Activated CD8-positive, alpha-beta T cell treated with anti-CD3 and anti-CD28 coated beads for 36 hours (primary cell): Measurements from ENCODE around the gene TIMM9. TPM values are rescaled to one million over a fixed set of nuclear protein-coding genes. Genes with fewer than 3 reads are reported as not detected.

Source experiments
- ATAC-seq: fragments of 200-7000 bp; cut with Tn5 transposase; one replicate; pipeline ENCODE4 v1.10.0; 2021; ENCODE audit warnings: mild to moderate bottlenecking, moderate library complexity
- CTCF ChIA-PET: fragments of 350-600 bp; sonication (Branson Sonifier 250); formaldehyde crosslinking; loops from one replicate; lab custom pipeline; 2021; ENCODE audit warnings: antibody characterized with exemption; lab: Charles Lee
- POLR2A ChIA-PET: fragments of 350-600 bp; sonication (Branson Sonifier 250); formaldehyde crosslinking; loops from one replicate; lab custom pipeline; 2021; ENCODE audit warnings: antibody characterized with exemption; lab: Charles Lee
- DNase-seq: peaks from one replicate; pipeline ENCODE4 v3.0.0-alpha.2; 2020
- H3K27ac Mint-ChIP-seq: one replicate; pipeline ENCODE4 v1.8.0; 2021; ENCODE audit warnings: mild to moderate bottlenecking, mixed read lengths
- H3K27me3 Mint-ChIP-seq: one replicate; pipeline ENCODE4 v1.8.0; 2021; ENCODE audit warnings: mixed read lengths
- H3K36me3 Mint-ChIP-seq: one replicate; pipeline ENCODE4 v1.8.0; 2021; ENCODE audit warnings: low read depth, mixed read lengths
- H3K4me1 Mint-ChIP-seq: one replicate; pipeline ENCODE4 v1.8.0; 2021; ENCODE audit warnings: low read depth, mixed read lengths
- H3K4me3 Mint-ChIP-seq: one replicate; pipeline ENCODE4 v1.8.0; 2021; ENCODE audit warnings: mild to moderate bottlenecking, moderate library complexity, mixed read lengths
- H3K9me3 Mint-ChIP-seq: one replicate; pipeline ENCODE4 v1.8.0; 2021; ENCODE audit warnings: mixed read lengths
- intact Hi-C: fragments of 100-400 bp; cut with micrococcal nuclease; formaldehyde crosslinking; loops from one replicate; pipeline ENCODE4 v1.10.0; 2022
- total RNA-seq, 2 experiments: library from RNA; stranded (reverse); gene quantifications; one replicate each; pipeline ENCODE4 v1.2.3, GENCODE V29; 2021
- TF ChIP-seq, protein P1 (sequence below): fragments of 200-600 bp; IDR thresholded peaks from one replicate; pipeline ENCODE4 v1.8.0; 2022; ENCODE audit warnings: antibody characterized with exemption, mild to moderate bottlenecking

Gene TIMM9
- total RNA-seq, 2 experiments from 2014 or later = 63.9 to 71.8 TPM

DNA sequence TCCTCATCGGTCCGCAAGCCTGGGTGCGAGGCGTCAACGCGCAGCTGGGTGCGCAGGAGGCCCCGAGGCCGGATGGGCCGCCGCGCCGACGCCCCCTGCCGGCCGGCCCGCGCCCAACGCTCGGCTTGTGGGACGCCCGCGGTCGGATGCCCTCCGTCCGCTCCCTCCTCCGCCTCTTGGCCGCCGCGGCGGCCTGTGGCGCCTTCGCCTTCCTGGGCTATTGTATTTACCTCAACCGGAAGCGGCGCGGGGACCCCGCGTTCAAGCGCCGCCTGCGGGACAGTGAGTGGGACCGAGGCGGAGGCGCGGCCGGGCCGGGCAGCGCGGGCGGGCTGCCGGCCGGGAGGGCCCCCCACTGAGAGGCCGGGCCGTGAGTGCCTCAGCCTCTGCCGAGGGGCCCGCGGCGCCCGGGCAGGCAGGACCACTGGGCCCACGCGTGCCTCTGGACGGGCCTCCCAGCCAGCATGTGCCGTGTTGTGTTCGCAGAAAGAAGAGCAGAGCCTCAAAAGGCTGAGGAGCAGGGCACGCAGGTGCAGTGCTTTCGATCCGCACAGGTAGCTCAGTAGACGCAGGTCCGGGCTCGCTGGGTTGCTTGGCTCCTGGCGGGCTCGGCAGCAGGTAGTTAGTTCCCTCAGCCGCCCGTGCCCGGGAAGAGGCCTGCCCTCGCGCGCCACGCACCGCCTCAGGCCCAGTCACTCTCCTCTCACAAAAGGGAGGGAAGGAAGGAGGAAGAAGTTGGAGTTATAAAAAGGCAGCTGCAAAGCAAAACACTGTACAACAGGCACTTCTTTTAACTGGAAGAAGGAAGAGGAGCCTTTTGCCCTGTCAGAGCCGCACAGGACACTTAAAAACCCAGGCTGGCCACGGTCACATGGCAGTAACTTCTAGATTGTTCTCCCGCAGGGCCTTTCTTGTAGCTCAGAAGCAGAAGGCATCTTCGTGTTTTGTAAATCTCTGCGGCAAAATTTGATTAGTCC, 31.2 kb downstream of the TIMM9 start, which contains the start of gene TOMM20L:
TSS of gene TOMM20L (plus strand) at position 119 of the 977 bp plus-strand sequence. CDS start at position 147, 28 bp downstream.
- DNase-seq (peak; percentile 73), ATAC-seq (peak; percentile 90)
- TF ChIP-seq, protein P1, sequence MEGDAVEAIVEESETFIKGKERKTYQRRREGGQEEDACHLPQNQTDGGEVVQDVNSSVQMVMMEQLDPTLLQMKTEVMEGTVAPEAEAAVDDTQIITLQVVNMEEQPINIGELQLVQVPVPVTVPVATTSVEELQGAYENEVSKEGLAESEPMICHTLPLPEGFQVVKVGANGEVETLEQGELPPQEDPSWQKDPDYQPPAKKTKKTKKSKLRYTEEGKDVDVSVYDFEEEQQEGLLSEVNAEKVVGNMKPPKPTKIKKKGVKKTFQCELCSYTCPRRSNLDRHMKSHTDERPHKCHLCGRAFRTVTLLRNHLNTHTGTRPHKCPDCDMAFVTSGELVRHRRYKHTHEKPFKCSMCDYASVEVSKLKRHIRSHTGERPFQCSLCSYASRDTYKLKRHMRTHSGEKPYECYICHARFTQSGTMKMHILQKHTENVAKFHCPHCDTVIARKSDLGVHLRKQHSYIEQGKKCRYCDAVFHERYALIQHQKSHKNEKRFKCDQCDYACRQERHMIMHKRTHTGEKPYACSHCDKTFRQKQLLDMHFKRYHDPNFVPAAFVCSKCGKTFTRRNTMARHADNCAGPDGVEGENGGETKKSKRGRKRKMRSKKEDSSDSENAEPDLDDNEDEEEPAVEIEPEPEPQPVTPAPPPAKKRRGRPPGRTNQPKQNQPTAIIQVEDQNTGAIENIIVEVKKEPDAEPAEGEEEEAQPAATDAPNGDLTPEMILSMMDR = peak; percentile 86
- intact Hi-C loops = loop anchor here (5.0 kb wide), 1 partner anchor 289 kb away; no protein-coding TSS in a partner anchor
- peak within 1 kb of the TSS; percentile 67 for H3K4me3 Mint-ChIP-seq
- H3K36me3 Mint-ChIP-seq = peaks cover 2% of the 10 kb centered on the region
- CTCF ChIA-PET = interaction anchor here (0.6 to 3.5 kb wide), 22 partner anchors 10 to 290 kb away, joined by 3 to 16 read pairs (median 4); partner anchors contain the start of genes KIAA0586 and TIMM9
- peak within 1 kb of the TSS; percentile 72 for H3K27ac Mint-ChIP-seq
- POLR2A ChIA-PET = interaction anchor here (0.6 to 1.9 kb wide), 8 partner anchors 15 to 197 kb away, joined by 3 to 10 read pairs (median 4); partner anchors contain the start of genes ACTR10, KIAA0586 and TIMM9
- H3K27me3 Mint-ChIP-seq = no peaks in the 10 kb centered on the region
- H3K9me3 Mint-ChIP-seq = no peaks in the 10 kb centered on the region
- H3K4me1 Mint-ChIP-seq = peaks cover 8% of the 10 kb centered on the region

DNA sequence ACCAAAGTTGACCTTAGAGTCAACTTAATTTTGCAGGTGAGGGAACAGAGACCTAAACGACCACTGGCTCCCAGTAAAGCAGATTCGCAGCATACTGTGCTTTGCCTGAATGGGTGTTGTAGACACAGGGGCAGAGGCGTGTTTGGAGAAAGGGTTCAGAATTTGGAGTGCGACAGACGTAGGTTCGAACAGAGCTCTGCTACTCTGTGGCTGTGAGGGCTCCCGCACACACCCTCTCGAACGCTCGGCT, 31.8 kb downstream of the TIMM9 start:
- TF ChIP-seq, protein P1 = no peak
- DNase-seq = no peak
- H3K9me3 Mint-ChIP-seq = no peaks in the 10 kb centered on the region
- intact Hi-C loops = loop anchor here (5.0 kb wide), 1 partner anchor 288 kb away; no protein-coding TSS in a partner anchor
- ATAC-seq = no peak
- ChIA-PET CTCF (interaction anchor here (0.6 to 3.5 kb wide), 22 partner anchors 9 to 289 kb away, joined by 3 to 16 read pairs (median 4); partner anchors contain the start of genes KIAA0586 and TIMM9), POLR2A (interaction anchor here (0.6 to 1.9 kb wide), 6 partner anchors 15 to 196 kb away, joined by 3 to 10 read pairs (median 4); partner anchors contain the start of genes ACTR10, KIAA0586 and TIMM9)
- peak overlapping the region; percentile 72 for H3K27ac Mint-ChIP-seq
- H3K4me1 Mint-ChIP-seq = peaks cover 8% of the 10 kb centered on the region
- peaks cover 2% of the 10 kb centered on the region for H3K36me3 Mint-ChIP-seq
- H3K4me3 Mint-ChIP-seq = peak overlapping the region; percentile 67
- no peaks in the 10 kb centered on the region for H3K27me3 Mint-ChIP-seq

DNA sequence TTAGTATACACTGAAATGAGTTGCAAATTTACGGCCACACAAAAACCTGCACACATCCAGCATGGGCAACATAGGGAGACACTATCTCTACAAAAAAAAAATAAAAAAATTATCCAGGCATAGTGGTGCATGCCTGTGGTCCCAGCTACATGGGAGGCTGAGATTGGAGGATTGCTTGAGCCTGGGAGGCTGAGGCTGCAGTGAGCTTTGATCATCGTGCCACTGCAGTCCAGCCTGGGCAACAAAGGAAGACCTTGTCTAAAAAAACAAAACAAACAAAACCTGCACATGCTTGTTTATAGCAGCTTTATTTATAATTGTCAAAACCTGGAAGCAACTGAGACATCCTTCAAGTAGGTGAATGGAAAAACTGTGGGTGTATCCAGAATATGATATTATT, 36.5 kb downstream of the TIMM9 start:
- POLR2A ChIA-PET = no interaction called here
- intact Hi-C loops = no loop called here
- Mint-ChIP-seq H3K9me3 (no peaks in the 10 kb centered on the region), H3K27me3 (no peaks in the 10 kb centered on the region), H3K27ac (no peak overlapping the region), H3K4me1 (peaks cover 5% of the 10 kb centered on the region), H3K36me3 (no peaks in the 10 kb centered on the region), H3K4me3 (no peak overlapping the region)
- TF ChIP-seq, protein P1 = no peak
- no peak for DNase-seq
- no peak for ATAC-seq
- CTCF ChIA-PET = no interaction called here

DNA sequence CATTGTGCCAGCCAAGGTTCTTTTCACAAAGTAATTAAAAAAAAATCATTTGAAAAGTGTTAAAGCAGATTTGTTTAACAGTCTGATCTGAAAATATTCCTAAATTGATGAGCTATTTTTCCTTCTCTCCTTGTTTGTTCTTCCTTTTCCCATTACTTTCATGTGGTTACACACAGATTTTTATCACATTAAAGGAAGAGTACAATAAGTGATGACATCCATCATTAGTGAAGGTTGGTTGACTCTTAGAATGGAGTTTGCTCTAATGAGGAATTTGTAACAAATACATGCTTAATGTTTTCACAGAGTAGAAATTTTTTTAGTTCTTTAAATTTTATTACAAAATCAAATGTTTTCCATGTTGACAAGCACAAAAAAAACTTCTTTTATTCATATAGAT, 50.5 kb downstream of the TIMM9 start:
- Mint-ChIP-seq H3K4me3 (no peak overlapping the region), H3K27ac (no peak overlapping the region), H3K9me3 (no peaks in the 10 kb centered on the region), H3K27me3 (no peaks in the 10 kb centered on the region), H3K4me1 (no peaks in the 10 kb centered on the region), H3K36me3 (peaks cover 12% of the 10 kb centered on the region)
- no peak for ATAC-seq
- intact Hi-C loops = no loop called here
- DNase-seq = no peak
- TF ChIP-seq, protein P1 = no peak
- ChIA-PET POLR2A (no interaction called here), CTCF (interaction anchor here (1.0 to 1.2 kb wide), 2 partner anchors 18 to 71 kb away, joined by 3 to 5 read pairs; no protein-coding TSS in a partner anchor)

DNA sequence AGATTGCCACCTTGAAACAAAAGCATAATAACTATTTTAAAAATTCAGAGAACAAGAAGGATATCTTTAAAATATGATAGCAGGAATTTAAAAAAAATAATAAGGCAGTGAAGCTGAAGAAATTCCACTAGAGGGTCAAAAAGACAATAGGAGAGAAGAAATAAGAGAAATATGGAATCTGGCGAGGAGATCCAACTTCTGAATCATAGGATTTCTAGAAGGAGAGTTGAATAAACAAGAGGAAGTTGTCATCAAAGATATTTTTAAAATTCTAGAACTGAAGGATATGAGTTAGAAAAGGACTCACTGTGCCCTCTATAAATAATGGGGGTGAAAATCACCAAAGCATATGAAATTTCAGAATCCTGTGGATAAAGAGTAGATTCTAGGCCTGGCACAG, 58.4 kb downstream of the TIMM9 start:
- Mint-ChIP-seq H3K9me3 (no peaks in the 10 kb centered on the region), H3K27ac (peak overlapping the region; percentile 7), H3K4me3 (no peak overlapping the region), H3K4me1 (peaks cover 8% of the 10 kb centered on the region), H3K36me3 (peaks cover 28% of the 10 kb centered on the region), H3K27me3 (no peaks in the 10 kb centered on the region)
- POLR2A ChIA-PET = no interaction called here
- DNase-seq (no peak), ATAC-seq (no peak)
- CTCF ChIA-PET = no interaction called here
- TF ChIP-seq, protein P1 = no peak
- intact Hi-C loops = no loop called here
